Central memory CD4-positive, alpha-beta T cell (primary cell): ENCODE measurements around the gene NOG.

ENCODE experiments used
- DNase-seq: peaks from one replicate; pipeline ENCODE4 v3.0.0; 2022

The NOG gene

GRCh38 chr17:56638591-56639051 lies 45.1 kb downstream of the NOG start:
- DNase-seq, result no peak

- no peak for DNase-seq
Observed at GRCh38 chr17:56639517-56639916, 46.0 kb downstream of the NOG start.

- DNase-seq, result no peak
Observed at GRCh38 chr17:56640116-56640515, 46.6 kb downstream of the NOG start.

GRCh38 chr17:56641373-56641772 lies 47.9 kb downstream of the NOG start:
- DNase-seq, result no peak

GRCh38 chr17:56641894-56642293 lies 48.4 kb downstream of the NOG start:
- no peak for DNase-seq

- DNase-seq, result no peak
Observed at GRCh38 chr17:56642424-56642823, 48.9 kb downstream of the NOG start.
